H9 (cell line): ENCODE measurements around the gene CYB5B. TPM values are rescaled to one million over a fixed set of nuclear protein-coding genes. Genes with fewer than 3 reads are reported as not detected.
A peak's percentile ranks its signal among the peaks of the same experiment; 100 is the strongest.

ENCODE experiments used
- DNase-seq: peaks from one replicate; pipeline ENCODE4 v3.0.0-alpha.2; 2017
- H2AFZ ChIP-seq: one replicate; pipeline ENCODE4 v1.6.1; 2013; ENCODE audit warnings: mild to moderate bottlenecking, low read length, control low read depth, moderate library complexity
- H2AK5ac ChIP-seq: 2 replicates; pipeline ENCODE4 v1.6.1; 2013; ENCODE audit warnings: low read length, control low read depth, mixed read lengths; ENCODE audit not compliant: insufficient read length
- H2BK120ac ChIP-seq: one replicate; pipeline ENCODE4 v1.6.1; 2013; ENCODE audit warnings: low read depth, mild to moderate bottlenecking, low read length, control low read depth, inconsistent platforms; ENCODE audit not compliant: poor library complexity, severe bottlenecking
- H2BK12ac ChIP-seq: 2 replicates; pipeline ENCODE4 v1.6.1; 2013; ENCODE audit warnings: low read length, control low read depth, mixed read lengths, low read depth; ENCODE audit not compliant: insufficient read length
- H2BK15ac ChIP-seq: 2 replicates; pipeline ENCODE4 v1.6.1; 2013; ENCODE audit warnings: low read depth, low read length, control low read depth
- H2BK20ac ChIP-seq: one replicate; pipeline ENCODE4 v1.6.1; 2013; ENCODE audit warnings: low read depth, mild to moderate bottlenecking, low read length, control low read depth, inconsistent platforms; ENCODE audit not compliant: poor library complexity, severe bottlenecking
- H2BK5ac ChIP-seq: 2 replicates; pipeline ENCODE4 v1.6.1; 2013; ENCODE audit warnings: low read length, control low read depth, mixed read lengths; ENCODE audit not compliant: insufficient read length
- H3K14ac ChIP-seq: 2 replicates; pipeline ENCODE4 v1.6.1; 2013; ENCODE audit warnings: low read length, control low read depth; ENCODE audit not compliant: insufficient read depth
- H3K18ac ChIP-seq: 2 replicates; pipeline ENCODE4 v1.6.1; 2013; ENCODE audit warnings: low read depth, mild to moderate bottlenecking, mixed read lengths, low read length, control low read depth; ENCODE audit not compliant: insufficient read length
- H3K23ac ChIP-seq: 2 replicates; pipeline ENCODE4 v1.6.1; 2013; ENCODE audit warnings: low read length, control low read depth, mixed read lengths, low read depth; ENCODE audit not compliant: insufficient read length
- H3K23me2 ChIP-seq: 2 replicates; pipeline ENCODE4 v1.6.1; 2013; ENCODE audit warnings: low read depth, mild to moderate bottlenecking, mixed read lengths, low read length, control low read depth; ENCODE audit not compliant: insufficient read length, poor library complexity, severe bottlenecking
- H3K27ac ChIP-seq: 2 replicates; pipeline ENCODE4 v1.5.1; 2013; ENCODE audit warnings: low read length, control low read depth, mixed read lengths, low read depth; ENCODE audit not compliant: insufficient read length
- H3K27me3 ChIP-seq: 2 replicates; pipeline ENCODE4 v1.6.1; 2013; ENCODE audit warnings: low read length, control low read depth, inconsistent platforms; ENCODE audit not compliant: insufficient read depth
- H3K4ac ChIP-seq: 2 replicates; pipeline ENCODE4 v1.6.1; 2013; ENCODE audit warnings: low read depth, mild to moderate bottlenecking, control low read depth, inconsistent platforms, low read length, moderate library complexity
- H3K4me1 ChIP-seq: 2 replicates; pipeline ENCODE4 v1.6.1; 2013; ENCODE audit warnings: low read length, control low read depth, inconsistent platforms; ENCODE audit not compliant: insufficient read depth
- H3K4me2 ChIP-seq: 2 replicates; pipeline ENCODE4 v1.6.1; 2013; ENCODE audit warnings: low read length, control low read depth, mixed read lengths; ENCODE audit not compliant: insufficient read length, insufficient read depth
- H3K56ac ChIP-seq: 2 replicates; pipeline ENCODE4 v1.6.1; 2013; ENCODE audit warnings: low read depth, mild to moderate bottlenecking, mixed read lengths, low read length, control low read depth; ENCODE audit not compliant: insufficient read length
- H3K79me1 ChIP-seq: 2 replicates; pipeline ENCODE4 v1.6.1; 2013; ENCODE audit warnings: low read depth, mild to moderate bottlenecking, moderate library complexity, low read length, control low read depth, inconsistent platforms; ENCODE audit not compliant: insufficient read depth, poor library complexity, severe bottlenecking
- H3K79me2 ChIP-seq: 2 replicates; pipeline ENCODE4 v1.6.1; 2013; ENCODE audit warnings: low read length, control low read depth, inconsistent platforms; ENCODE audit not compliant: insufficient read depth
- H3K9ac ChIP-seq: 2 replicates; pipeline ENCODE4 v1.6.1; 2013; ENCODE audit warnings: low read length, control low read depth, mixed read lengths; ENCODE audit not compliant: insufficient read length; ENCODE audit errors: extremely low read depth
- H3K9me3 ChIP-seq: one replicate; pipeline ENCODE4 v1.6.1; 2013; ENCODE audit warnings: low read depth, low read length, inconsistent platforms; ENCODE audit not compliant: control insufficient read depth
- H3T11ph ChIP-seq: one replicate; pipeline ENCODE4 v1.6.1; 2013; ENCODE audit warnings: mild to moderate bottlenecking, low read length, control low read depth, inconsistent platforms
- H4K20me1 ChIP-seq: one replicate; pipeline ENCODE4 v1.6.1; 2013; ENCODE audit not compliant: control insufficient read depth, insufficient read length, insufficient read depth
- H4K5ac ChIP-seq: 2 replicates; pipeline ENCODE4 v1.6.1; 2013; ENCODE audit warnings: low read depth, mild to moderate bottlenecking, mixed read lengths, low read length, control low read depth; ENCODE audit not compliant: insufficient read length
- H4K8ac ChIP-seq: replicated peaks from 2 replicates; pipeline ENCODE4 v1.6.1; 2013; ENCODE audit warnings: low read length, control low read depth, mixed read lengths, low read depth; ENCODE audit not compliant: insufficient read length
- H4K91ac ChIP-seq: 2 replicates; pipeline ENCODE4 v1.6.1; 2013; ENCODE audit warnings: low read depth, mild to moderate bottlenecking, moderate library complexity, mixed read lengths, low read length, control low read depth; ENCODE audit not compliant: insufficient read length
- H3K27ac Mint-ChIP-seq, 3 experiments: 2 replicates in 2 of 3; 3 replicates in 1 of 3; pipeline ENCODE4 v1.8.0; 2020 to 2021; ENCODE audit warnings: mixed read lengths in 3 of 3, mild to moderate bottlenecking in 1 of 3, moderate library complexity in 1 of 3
- H3K27me3 Mint-ChIP-seq: 2 replicates; pipeline ENCODE4 v1.8.0; 2021; ENCODE audit warnings: low read depth, mild to moderate bottlenecking, moderate library complexity, mixed read lengths
- H3K36me3 Mint-ChIP-seq, 3 experiments: 2 replicates in 2 of 3; 3 replicates in 1 of 3; pipeline ENCODE4 v1.8.0; 2020 to 2021; ENCODE audit warnings: low read depth in 3 of 3, mixed read lengths in 3 of 3; ENCODE audit not compliant: insufficient read depth in 1 of 3
- H3K4me1 Mint-ChIP-seq, 2 experiments: 2 replicates each; pipeline ENCODE4 v1.8.0; 2020; ENCODE audit warnings: mixed read lengths in 2 of 2
- H3K4me3 Mint-ChIP-seq, 2 experiments: 2 replicates in 1 of 2; 3 replicates in 1 of 2; pipeline ENCODE4 v1.8.0; 2020 to 2021; ENCODE audit warnings: mild to moderate bottlenecking in 2 of 2, mixed read lengths in 2 of 2, moderate library complexity in 1 of 2
- H3K9me3 Mint-ChIP-seq, 2 experiments: 2 replicates in 1 of 2; 3 replicates in 1 of 2; pipeline ENCODE4 v1.8.0; 2020; ENCODE audit warnings: mild to moderate bottlenecking in 2 of 2, mixed read lengths in 2 of 2, moderate library complexity in 1 of 2
- CTCF ChIP-seq: fragments of 200-600 bp; sonication (generic); conservative IDR thresholded peaks from 3 replicates; pipeline ENCODE4 v1.8.0; 2021; ENCODE audit warnings: antibody characterized with exemption, mild to moderate bottlenecking
- WGBS: extraction: QIAGEN DNeasy Blood & Tissue Kit; methylation state at CpG from one replicate; pipeline ENCODE4 v1.1.7; 2013; ENCODE audit warnings: missing lambda C conversion rate, low lambda C conversion rate, mixed read lengths; ENCODE audit not compliant: insufficient read length; ENCODE audit errors: extremely low coverage; 5-methylcytosine and 5-hydroxymethylcytosine counted together
- total RNA-seq: library from RNA; stranded (reverse); gene quantifications from 2 replicates; pipeline ENCODE4 v1.2.1, GENCODE V29; 2021

The CYB5B gene
- total RNA-seq, 1 experiment from 2014 or later, result 126 TPM

GRCh38 chr16:69498926-69499325 lies 74.5 kb downstream of the CYB5B start:
- WGBS, result no CpG with 5 or more reads among the region's 5 CpGs
- Histone ChIP-seq H4K20me1 (no peaks in the 10 kb centered on the region), H3K14ac (no peak overlapping the region), H2AFZ (no peak overlapping the region), H3K4ac (no peak overlapping the region), H3K4me2 (no peak overlapping the region), H4K91ac (no peak overlapping the region), H3K4me1 (no peaks in the 10 kb centered on the region), H3K9me3 (no peaks in the 10 kb centered on the region), H3K79me1 (no peaks in the 10 kb centered on the region), H2BK12ac (no peak overlapping the region), H2BK15ac (no peak overlapping the region), H3K23me2 (no peaks in the 10 kb centered on the region), H2BK20ac (no peak overlapping the region), H3K23ac (no peak overlapping the region), H2BK120ac (no peak overlapping the region), H3K56ac (no peak overlapping the region), H2BK5ac (no peak overlapping the region), H4K8ac (no peak overlapping the region), H3K79me2 (no peaks in the 10 kb centered on the region), H3T11ph (no peak overlapping the region), H2AK5ac (no peak overlapping the region), H4K5ac (no peak overlapping the region), H3K27ac (no peak overlapping the region), H3K27me3 (no peaks in the 10 kb centered on the region), H3K9ac (no peak overlapping the region), H3K18ac (no peak overlapping the region)
- H3K27me3 Mint-ChIP-seq, result no peaks in the 10 kb centered on the region; the same call in 1 of the 2 replicates
- TF ChIP-seq CTCF, result no peak
- H3K36me3 Mint-ChIP-seq, result no peaks in the 10 kb centered on the region
- H3K9me3 Mint-ChIP-seq, result no peaks in the 10 kb centered on the region
- H3K4me1 Mint-ChIP-seq, result peaks cover 15 to 22% of the 10 kb centered on the region in 2 experiments
- no peak overlapping the region; a peak in 1 of 5 replicates for H3K4me3 Mint-ChIP-seq
- DNase-seq, result no peak
- peak overlapping the region in 1 of 3 experiments; percentile 46; a peak in 1 of 7 replicates for H3K27ac Mint-ChIP-seq
